T-helper 1 cell treated with Interleukin-12 subunit alpha and Interleukin-12 subunit beta and Interleukin-4 antibody, amounts not matched to agents 30 μg/mL and 1 μg/mL, for 36 hours (primary cell): ENCODE data around the gene RPA3.
A peak's percentile ranks its signal among the peaks of the same experiment; 100 is the strongest.

Experiments used
- H3K27ac Mint-ChIP-seq: one replicate; pipeline ENCODE4 v1.8.0; 2021; ENCODE audit warnings: mild to moderate bottlenecking, mixed read lengths
- H3K27me3 Mint-ChIP-seq: one replicate; pipeline ENCODE4 v1.8.0; 2021; ENCODE audit warnings: low read depth, mixed read lengths
- H3K36me3 Mint-ChIP-seq: one replicate; pipeline ENCODE4 v1.8.0; 2021; ENCODE audit warnings: low read depth, mixed read lengths
- H3K4me1 Mint-ChIP-seq: one replicate; pipeline ENCODE4 v1.8.0; 2021; ENCODE audit warnings: low read depth, mixed read lengths
- H3K4me3 Mint-ChIP-seq: one replicate; pipeline ENCODE4 v1.8.0; 2021; ENCODE audit warnings: mild to moderate bottlenecking, moderate library complexity, mixed read lengths
- H3K9me3 Mint-ChIP-seq: one replicate; pipeline ENCODE4 v1.8.0; 2021; ENCODE audit warnings: mixed read lengths

RPA3 gene

DNA sequence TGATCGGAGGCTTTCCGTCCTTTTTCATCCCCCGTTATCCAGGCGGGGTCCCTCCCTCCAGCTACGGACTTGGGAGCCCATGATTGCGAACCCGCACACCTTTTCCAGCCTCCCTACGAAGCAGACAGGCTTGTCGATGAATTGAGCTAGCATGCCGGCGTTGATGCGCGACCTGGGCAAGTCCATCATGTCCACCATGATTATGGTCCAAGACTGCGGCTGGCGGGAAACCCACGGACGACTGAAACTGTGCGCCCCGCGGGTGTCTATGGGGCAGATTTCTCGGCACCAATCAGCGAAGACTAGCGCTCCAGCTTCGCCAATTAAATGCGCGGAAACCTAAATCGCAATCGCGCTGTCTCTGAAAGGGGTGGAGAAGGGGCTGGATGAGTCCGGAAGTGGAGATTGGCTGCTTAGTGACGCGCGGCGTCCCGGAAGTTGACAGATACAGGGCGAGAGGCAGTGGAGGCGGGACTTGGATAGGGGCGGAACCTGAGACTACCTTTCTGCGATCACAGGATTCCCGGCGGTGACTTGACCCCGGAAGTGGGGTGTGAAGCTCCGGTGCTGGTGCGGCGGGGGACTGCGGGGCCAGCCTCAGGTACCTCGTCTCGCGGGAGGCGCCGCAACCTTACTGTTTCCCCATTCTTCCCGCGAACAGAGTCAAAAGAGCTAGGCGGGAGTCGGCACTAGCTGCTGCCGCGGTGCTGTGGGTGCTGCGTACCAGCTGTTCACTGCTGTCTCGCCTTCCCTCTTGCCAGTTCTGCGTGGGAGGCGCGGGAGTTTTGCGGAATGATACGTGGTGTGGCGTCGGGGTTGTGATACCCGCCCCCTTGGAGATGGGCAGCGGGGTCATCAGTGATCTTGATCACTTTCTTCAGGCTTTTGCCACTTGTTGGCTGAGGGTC is 77.9 kb downstream of the RPA3 start, which contains the start of gene UMAD1:
Gene UMAD1, plus strand, starts transcription at position 532 of the 908 bp plus-strand sequence. CDS start 32,620 bp downstream, outside the sequence.
- Mint-ChIP-seq H3K27me3 (no peaks in the 10 kb centered on the region), H3K27ac (peak within 1 kb of the TSS; percentile 99), H3K4me3 (peak within 1 kb of the TSS; percentile 96), H3K9me3 (no peaks in the 10 kb centered on the region), H3K36me3 (peaks cover 21% of the 10 kb centered on the region), H3K4me1 (peaks cover 27% of the 10 kb centered on the region)

DNA sequence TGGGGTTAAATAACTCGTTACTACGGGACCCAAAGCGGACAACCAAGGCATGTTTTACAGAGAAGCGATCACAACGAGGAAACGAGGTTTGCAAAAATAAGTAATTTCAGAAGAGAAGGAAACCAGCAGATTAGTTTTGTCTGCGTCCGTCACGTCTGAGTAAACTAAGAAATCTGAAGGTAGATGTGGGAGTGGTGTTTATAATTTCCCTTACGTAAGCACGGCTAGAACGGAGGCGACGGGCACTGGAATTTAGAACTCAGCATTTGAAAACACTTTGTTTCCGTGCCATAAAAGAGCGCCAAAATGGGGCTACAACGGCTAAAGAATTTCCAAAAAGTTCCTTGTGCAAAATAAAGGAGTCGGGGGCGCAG is 78.6 kb downstream of the RPA3 start:
- Mint-ChIP-seq H3K27me3 (no peaks in the 10 kb centered on the region), H3K4me1 (peaks cover 27% of the 10 kb centered on the region), H3K4me3 (peak overlapping the region; percentile 96), H3K9me3 (no peaks in the 10 kb centered on the region), H3K27ac (peak overlapping the region; percentile 99), H3K36me3 (peaks cover 22% of the 10 kb centered on the region)

DNA sequence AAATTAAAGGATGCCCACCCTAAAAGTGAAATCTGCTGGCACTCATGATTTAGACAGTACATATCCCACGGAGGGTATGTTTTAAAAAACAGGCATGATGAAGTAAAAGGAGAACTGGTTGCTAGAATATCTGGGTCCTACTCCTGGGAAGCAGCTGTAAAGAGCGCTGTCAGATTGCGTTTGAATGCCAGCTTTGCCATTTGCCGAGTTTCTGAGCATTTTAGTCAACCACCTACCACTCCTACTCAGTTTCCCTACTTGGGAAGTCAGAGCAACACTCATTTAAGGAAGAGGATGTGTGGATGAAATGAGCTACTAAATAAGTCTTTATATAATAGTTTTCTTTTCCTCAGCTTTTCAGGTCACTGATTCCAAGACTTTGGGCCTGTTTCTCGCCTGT is 79.0 kb downstream of the RPA3 start:
- H3K9me3 Mint-ChIP-seq, result no peaks in the 10 kb centered on the region
- peak overlapping the region; percentile 99 for H3K27ac Mint-ChIP-seq
- H3K27me3 Mint-ChIP-seq, result no peaks in the 10 kb centered on the region
- H3K36me3 Mint-ChIP-seq, result peaks cover 20% of the 10 kb centered on the region
- peaks cover 27% of the 10 kb centered on the region for H3K4me1 Mint-ChIP-seq
- peak overlapping the region; percentile 96 for H3K4me3 Mint-ChIP-seq

DNA sequence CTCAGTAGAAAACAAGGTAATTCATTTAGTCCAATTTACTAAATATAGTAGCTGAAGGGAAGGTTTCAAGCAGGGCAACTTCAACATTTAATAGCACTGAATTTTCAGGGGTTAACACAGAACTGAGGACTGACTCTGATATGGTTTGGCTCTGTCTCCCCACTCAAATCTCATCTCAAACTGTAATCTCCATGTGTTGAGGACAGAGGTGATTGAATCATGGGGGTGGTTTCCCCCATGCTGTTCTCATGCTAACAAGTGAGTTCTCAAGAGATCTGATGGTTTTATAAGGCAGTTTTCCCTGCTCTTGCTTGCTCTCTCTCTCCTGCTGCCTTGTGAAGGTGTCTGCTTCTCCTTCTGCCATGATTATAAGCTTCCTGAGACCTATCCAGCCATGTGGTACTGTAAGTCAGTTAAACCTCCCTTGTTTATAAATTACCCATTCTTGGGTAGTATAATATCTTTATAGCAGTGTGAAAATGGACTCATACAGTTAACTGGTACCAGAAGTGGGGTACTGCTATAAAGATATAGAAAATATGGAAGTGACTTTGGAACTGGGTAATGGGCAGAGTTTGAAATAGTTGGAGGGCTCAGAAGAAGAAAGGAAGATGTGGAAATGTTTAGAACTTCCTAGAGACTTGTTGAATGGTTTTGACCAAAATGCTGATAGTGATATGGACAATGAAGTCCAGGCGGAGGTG is 87.6 kb downstream of the RPA3 start:
- Mint-ChIP-seq H3K4me3 (no peak overlapping the region), H3K4me1 (no peaks in the 10 kb centered on the region), H3K36me3 (peaks cover 5% of the 10 kb centered on the region), H3K27me3 (no peaks in the 10 kb centered on the region), H3K27ac (no peak overlapping the region), H3K9me3 (peaks cover 2% of the 10 kb centered on the region)

DNA sequence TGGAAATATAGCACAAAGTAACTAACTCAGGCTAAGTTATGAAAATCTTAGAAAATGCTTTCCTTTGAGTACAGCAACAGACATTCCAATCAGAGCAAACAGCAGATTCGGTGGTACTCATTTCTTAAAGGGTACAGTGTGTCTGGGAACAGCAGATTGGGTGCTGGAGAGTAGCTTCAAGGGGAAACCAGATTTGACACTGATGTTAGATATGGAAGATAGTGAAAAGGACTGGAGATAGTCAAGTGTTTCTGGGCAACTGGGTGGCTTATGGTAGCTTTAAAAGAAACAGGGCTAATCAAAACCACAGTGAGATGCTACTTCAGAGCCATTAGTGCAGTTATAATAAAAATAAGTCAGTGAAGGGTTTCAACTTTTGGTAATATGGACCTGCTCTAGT is 89.9 kb downstream of the RPA3 start:
- no peak overlapping the region for H3K4me3 Mint-ChIP-seq
- peaks cover 4% of the 10 kb centered on the region for H3K9me3 Mint-ChIP-seq
- no peaks in the 10 kb centered on the region for H3K4me1 Mint-ChIP-seq
- H3K36me3 Mint-ChIP-seq, result peaks cover 3% of the 10 kb centered on the region
- peaks cover 3% of the 10 kb centered on the region for H3K27me3 Mint-ChIP-seq
- H3K27ac Mint-ChIP-seq, result no peak overlapping the region

DNA sequence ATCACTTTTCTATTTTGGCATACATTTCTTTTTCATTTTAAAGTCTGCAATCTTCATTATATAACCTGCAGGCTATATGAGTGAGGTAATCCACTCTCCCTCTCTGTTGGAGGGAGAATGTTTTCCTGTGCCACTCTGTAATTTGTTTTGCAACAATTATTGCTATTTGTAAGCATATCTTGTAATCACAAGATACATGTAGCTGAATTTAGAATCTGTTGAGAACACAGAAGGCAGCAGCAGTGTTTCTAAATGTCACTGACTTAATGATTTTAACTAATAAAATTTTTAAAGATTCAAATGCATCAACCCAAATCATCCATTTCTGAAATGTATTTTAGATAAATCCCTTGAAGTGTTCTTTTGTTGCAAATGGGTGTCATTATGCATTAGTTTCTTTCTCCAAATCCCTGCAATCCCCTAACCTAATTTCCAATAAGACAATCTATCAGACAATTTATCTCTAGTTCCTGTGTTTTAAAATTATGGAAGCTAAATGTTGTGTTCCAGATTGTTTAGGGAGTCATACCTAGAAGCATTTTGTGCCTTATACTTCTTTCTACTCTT is 97.7 kb downstream of the RPA3 start:
- Mint-ChIP-seq H3K4me3 (no peak overlapping the region), H3K27me3 (peaks cover 9% of the 10 kb centered on the region), H3K36me3 (no peaks in the 10 kb centered on the region), H3K9me3 (peaks cover under 1% of the 10 kb centered on the region), H3K27ac (no peak overlapping the region), H3K4me1 (peaks cover 2% of the 10 kb centered on the region)

DNA sequence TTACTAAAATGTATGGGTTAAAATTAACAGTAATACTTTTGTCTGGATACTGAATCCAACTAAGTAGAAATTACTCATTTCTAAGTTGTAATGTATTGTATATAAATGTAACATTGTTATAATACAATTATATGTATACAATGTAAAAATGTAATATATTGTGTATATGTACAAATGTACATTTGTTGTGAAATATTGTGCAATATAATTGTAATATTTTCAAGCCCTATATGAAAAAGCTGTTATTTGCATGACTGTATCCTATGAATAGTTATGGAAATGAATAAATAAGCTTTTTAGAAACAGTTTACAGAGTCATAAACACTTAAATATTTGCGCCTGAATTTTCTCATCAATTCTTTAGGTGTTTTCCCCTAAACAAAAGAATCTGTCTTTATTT is 98.2 kb downstream of the RPA3 start:
- Mint-ChIP-seq H3K9me3 (no peaks in the 10 kb centered on the region), H3K4me3 (no peak overlapping the region), H3K4me1 (peaks cover 2% of the 10 kb centered on the region), H3K27ac (no peak overlapping the region), H3K36me3 (no peaks in the 10 kb centered on the region), H3K27me3 (peaks cover 9% of the 10 kb centered on the region)

DNA sequence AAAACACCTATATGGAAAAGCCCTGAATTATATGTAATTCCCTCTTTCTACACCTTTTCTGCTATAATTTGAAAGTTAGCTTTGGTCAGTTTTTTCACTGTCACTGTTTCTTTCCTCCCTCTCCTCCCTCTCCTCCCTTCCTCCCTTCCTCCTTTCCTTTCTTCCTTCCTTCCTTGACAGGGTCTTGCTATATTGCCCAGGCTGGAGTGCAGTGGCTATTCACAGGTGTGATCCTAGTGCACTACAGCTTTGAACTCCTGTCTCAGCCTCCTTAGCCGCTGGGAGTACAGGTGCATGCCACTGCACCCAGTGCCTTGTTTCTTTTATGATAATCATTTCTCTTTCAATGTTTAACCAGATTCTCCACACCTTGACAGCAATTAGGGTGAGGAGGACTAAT is 100.0 kb downstream of the RPA3 start:
- Mint-ChIP-seq H3K9me3 (no peaks in the 10 kb centered on the region), H3K4me3 (no peak overlapping the region), H3K4me1 (peaks cover 2% of the 10 kb centered on the region), H3K36me3 (no peaks in the 10 kb centered on the region), H3K27me3 (peaks cover 6% of the 10 kb centered on the region), H3K27ac (no peak overlapping the region)

DNA sequence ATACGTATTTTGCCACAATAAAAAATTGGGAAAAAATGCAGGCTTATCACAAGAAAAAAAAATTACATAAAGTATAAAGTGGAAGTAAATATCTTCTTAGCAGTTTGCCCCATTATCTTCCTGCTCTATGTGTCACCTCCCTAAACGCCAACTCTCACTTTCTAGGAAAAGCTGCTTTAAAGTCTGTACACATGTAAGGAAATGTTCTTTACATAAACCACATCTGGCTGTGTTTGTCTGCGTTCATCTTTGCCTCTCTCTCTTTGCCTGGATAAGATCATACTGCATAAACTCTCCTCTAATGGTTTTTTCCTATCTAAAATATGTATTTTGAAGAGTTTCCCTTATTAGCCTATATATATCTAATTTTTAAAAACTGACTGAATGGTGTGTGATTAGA is 100.9 kb downstream of the RPA3 start:
- Mint-ChIP-seq H3K4me3 (no peak overlapping the region), H3K4me1 (peaks cover 2% of the 10 kb centered on the region), H3K27ac (no peak overlapping the region), H3K36me3 (no peaks in the 10 kb centered on the region), H3K9me3 (no peaks in the 10 kb centered on the region), H3K27me3 (no peaks in the 10 kb centered on the region)

DNA sequence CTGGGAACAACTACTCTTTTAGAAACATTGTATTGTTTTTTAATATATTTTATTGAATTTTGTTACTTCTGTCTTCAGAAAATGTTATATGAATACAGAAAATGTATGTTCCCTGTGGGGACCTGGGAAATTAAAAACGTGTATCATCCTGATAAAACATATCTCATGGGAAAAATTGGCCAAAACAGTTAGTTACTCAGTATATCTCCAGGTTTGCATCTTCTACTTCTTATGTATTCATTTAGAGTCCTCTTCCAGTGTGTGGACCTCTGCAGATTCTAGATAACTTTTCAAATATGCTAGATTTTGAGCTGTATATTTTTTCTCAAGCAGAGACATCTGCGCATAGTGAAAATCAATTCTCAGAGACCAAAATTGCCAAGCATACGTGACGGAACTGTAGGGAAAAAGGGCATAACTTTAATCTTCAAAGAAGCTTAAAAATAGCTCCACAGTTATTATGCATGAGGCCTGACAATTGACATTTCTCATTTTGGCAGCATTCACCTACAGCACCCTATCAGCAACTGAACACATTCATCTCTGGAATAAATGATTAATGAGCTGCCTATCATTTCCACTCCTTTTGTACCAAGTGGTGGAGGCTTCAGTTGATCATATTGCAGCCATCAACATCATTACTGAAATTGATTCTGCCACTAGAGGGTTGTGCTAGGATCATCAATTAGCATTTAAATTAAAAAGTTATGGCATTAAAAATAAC is 104.2 kb downstream of the RPA3 start:
- no peaks in the 10 kb centered on the region for H3K36me3 Mint-ChIP-seq
- H3K4me1 Mint-ChIP-seq, result peaks cover 2% of the 10 kb centered on the region
- H3K27ac Mint-ChIP-seq, result no peak overlapping the region
- H3K9me3 Mint-ChIP-seq, result no peaks in the 10 kb centered on the region
- no peaks in the 10 kb centered on the region for H3K27me3 Mint-ChIP-seq
- no peak overlapping the region for H3K4me3 Mint-ChIP-seq

DNA sequence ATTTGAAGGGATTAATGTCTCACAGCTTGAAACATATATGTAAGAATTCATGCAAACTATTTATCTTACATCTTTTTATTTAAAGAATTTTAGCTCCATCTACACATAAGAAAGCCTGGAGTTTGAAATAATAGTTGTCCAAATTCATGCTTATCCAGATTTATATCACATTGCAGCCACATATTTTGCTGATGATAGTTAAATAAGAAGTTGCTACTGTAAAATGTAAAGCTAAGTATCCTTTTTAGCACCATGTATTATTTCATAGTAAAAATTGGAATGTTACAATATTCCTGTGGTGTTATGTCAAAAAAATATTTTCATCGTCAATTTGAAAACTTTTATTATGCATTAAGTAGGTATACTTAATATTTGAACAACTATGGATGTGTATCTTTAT is 105.2 kb downstream of the RPA3 start:
- Mint-ChIP-seq H3K9me3 (no peaks in the 10 kb centered on the region), H3K27me3 (no peaks in the 10 kb centered on the region), H3K4me3 (no peak overlapping the region), H3K36me3 (no peaks in the 10 kb centered on the region), H3K27ac (no peak overlapping the region), H3K4me1 (peaks cover 2% of the 10 kb centered on the region)

DNA sequence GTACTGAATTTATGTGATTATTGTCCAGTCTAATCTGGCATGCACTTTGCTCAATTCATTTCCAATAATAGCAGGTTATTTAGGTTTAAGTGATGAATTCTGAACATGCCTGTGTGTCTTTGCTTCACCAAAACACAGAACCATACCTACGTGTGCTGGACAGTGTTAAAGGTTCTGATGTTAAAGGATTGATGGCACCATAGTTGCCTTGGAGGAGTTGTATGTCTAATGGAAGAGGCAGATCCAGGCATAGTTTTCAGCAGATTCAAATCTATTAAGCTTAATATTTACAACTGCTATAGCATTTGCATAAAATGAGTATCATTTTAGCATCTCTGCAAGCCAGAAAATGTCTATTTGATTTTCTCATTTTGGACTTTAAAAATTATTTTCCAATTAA is 105.9 kb downstream of the RPA3 start:
- peaks cover 6% of the 10 kb centered on the region for H3K36me3 Mint-ChIP-seq
- H3K27ac Mint-ChIP-seq, result no peak overlapping the region
- peaks cover under 1% of the 10 kb centered on the region for H3K4me1 Mint-ChIP-seq
- H3K9me3 Mint-ChIP-seq, result no peaks in the 10 kb centered on the region
- no peaks in the 10 kb centered on the region for H3K27me3 Mint-ChIP-seq
- H3K4me3 Mint-ChIP-seq, result no peak overlapping the region

DNA sequence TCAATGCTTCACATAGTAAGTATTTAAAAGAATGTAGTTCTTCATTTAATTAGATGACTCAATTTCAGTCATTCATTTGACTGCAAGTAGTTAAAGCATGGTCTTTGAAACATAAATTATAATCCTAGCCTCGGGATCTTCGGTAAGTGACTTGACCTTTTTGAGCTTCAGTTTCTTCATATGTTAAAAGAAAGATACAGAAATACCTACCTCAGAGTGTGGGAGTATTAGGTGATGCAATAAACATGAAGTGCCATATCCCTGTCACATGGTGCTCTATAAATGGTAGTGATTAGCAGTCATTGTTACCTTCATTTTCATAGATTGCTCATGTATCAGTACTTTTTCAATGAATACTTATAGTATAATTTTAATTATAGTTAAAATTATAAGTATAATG is 109.1 kb downstream of the RPA3 start:
- Mint-ChIP-seq H3K36me3 (peaks cover 9% of the 10 kb centered on the region), H3K4me1 (no peaks in the 10 kb centered on the region), H3K4me3 (no peak overlapping the region), H3K27me3 (no peaks in the 10 kb centered on the region), H3K27ac (no peak overlapping the region), H3K9me3 (no peaks in the 10 kb centered on the region)

DNA sequence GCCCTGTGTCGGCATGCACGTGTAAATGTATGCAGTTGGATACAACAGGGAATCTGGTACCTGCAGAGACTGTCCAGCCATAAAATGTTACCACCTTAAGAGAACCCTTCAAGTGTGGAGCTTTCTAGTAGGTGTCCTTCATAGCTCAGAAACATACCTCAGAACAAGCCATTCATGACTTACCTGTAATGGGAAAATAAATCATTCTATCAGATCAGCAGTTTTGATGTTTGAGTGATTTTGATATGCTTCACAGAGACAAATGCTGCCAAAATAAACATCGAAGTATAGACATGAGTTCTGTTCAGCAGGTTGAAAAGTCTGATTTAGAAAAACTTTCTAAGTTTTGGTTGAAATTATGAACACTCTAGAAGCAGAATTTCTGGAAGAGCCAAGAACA is 111.4 kb downstream of the RPA3 start:
- Mint-ChIP-seq H3K27ac (no peak overlapping the region), H3K27me3 (no peaks in the 10 kb centered on the region), H3K4me3 (no peak overlapping the region), H3K9me3 (no peaks in the 10 kb centered on the region), H3K4me1 (no peaks in the 10 kb centered on the region), H3K36me3 (peaks cover 9% of the 10 kb centered on the region)
